IMR-90 (cell line): ENCODE measurements around the gene MBD3L5. TPM values are rescaled to one million over a fixed set of nuclear protein-coding genes. Genes with fewer than 3 reads are reported as not detected.
"Not testable (repeated sequence)": the region's sequence is repeated elsewhere in the genome, so short reads cannot be mapped to it uniquely, and the experiment has no call there.

Source experiments
- ATAC-seq: fragments of 200-7000 bp; cut with Tn5 transposase; 2 replicates; pipeline ENCODE4 v1.9.1; 2020; ENCODE audit warnings: low read depth, mild to moderate bottlenecking, moderate library complexity
- BruUV-seq: library from RNA; stranded (reverse); fragments of 400-500 nt; replicated peaks from 2 replicates; lab custom pipeline; 2021; lab: Mats Ljungman, UMichigan
- CTCF ChIA-PET: fragments of 300-600 bp; formaldehyde crosslinking; extraction: SDS; loops from one replicate; lab custom pipeline; 2021; ENCODE audit warnings: antibody characterized with exemption; lab: Yijun Ruan, JAX
- POLR2A ChIA-PET: fragments of 300-600 bp; sonication (Branson Sonifier 250); formaldehyde crosslinking; loops from one replicate; lab custom pipeline; 2022; ENCODE audit warnings: antibody characterized with exemption; ENCODE audit not compliant: unreplicated experiment; lab: Charles Lee
- DNase-seq: peaks from one replicate; pipeline ENCODE4 v3.0.0; 2013
- H2AFZ ChIP-seq: replicated peaks from 2 replicates; pipeline ENCODE3; 2013; ENCODE audit warnings: low read length, mild to moderate bottlenecking; ENCODE audit not compliant: poor library complexity
- H2AK5ac ChIP-seq: 2 replicates; pipeline ENCODE4 v1.6.1; 2013; ENCODE audit warnings: low read depth, low read length, inconsistent platforms
- H2AK9ac ChIP-seq: replicated peaks from 2 replicates; pipeline ENCODE3; 2013; ENCODE audit warnings: mild to moderate bottlenecking, low read depth, low read length, moderate library complexity; ENCODE audit not compliant: poor library complexity
- H2BK120ac ChIP-seq: 2 replicates; pipeline ENCODE4 v1.6.1; 2013; ENCODE audit warnings: low read depth, low read length, inconsistent platforms
- H2BK15ac ChIP-seq: 3 replicates; pipeline ENCODE4 v1.6.1; 2013; ENCODE audit warnings: low read depth, low read length, inconsistent platforms
- H2BK20ac ChIP-seq: 2 replicates; pipeline ENCODE4 v1.6.1; 2013; ENCODE audit warnings: low read depth, mild to moderate bottlenecking, inconsistent platforms, low read length, moderate library complexity
- H2BK5ac ChIP-seq: 2 replicates; pipeline ENCODE4 v1.6.1; 2013; ENCODE audit warnings: mild to moderate bottlenecking, low read depth, low read length, inconsistent platforms; ENCODE audit not compliant: poor library complexity, severe bottlenecking
- H3K14ac ChIP-seq: replicated peaks from 2 replicates; pipeline ENCODE4 v1.6.1; 2013; ENCODE audit warnings: low read depth, low read length, inconsistent platforms
- H3K18ac ChIP-seq: 2 replicates; pipeline ENCODE4 v1.6.1; 2013; ENCODE audit warnings: low read depth, low read length, control low read depth
- H3K23ac ChIP-seq: 2 replicates; pipeline ENCODE4 v1.6.1; 2013; ENCODE audit warnings: low read depth, low read length, inconsistent platforms
- H3K27ac ChIP-seq: 2 replicates; pipeline ENCODE4 v1.5.1; 2013; ENCODE audit warnings: mild to moderate bottlenecking, control low read depth, low read length; ENCODE audit not compliant: insufficient read depth
- H3K27me3 ChIP-seq: 2 replicates; pipeline ENCODE4 v1.6.1; 2013; ENCODE audit warnings: low read length; ENCODE audit not compliant: control insufficient read depth, insufficient read depth
- H3K36me3 ChIP-seq: 2 replicates; pipeline ENCODE4 v1.6.1; 2013; ENCODE audit warnings: low read length, mixed read lengths; ENCODE audit not compliant: control insufficient read depth, insufficient read depth
- H3K4ac ChIP-seq: 2 replicates; pipeline ENCODE4 v1.6.1; 2013; ENCODE audit warnings: low read depth, low read length, inconsistent platforms
- H3K4me1 ChIP-seq: 2 replicates; pipeline ENCODE4 v1.6.1; 2013; ENCODE audit warnings: low read length, mixed read lengths; ENCODE audit not compliant: control insufficient read depth, insufficient read depth
- H3K4me2 ChIP-seq: 2 replicates; pipeline ENCODE4 v1.6.1; 2013; ENCODE audit warnings: low read depth, mild to moderate bottlenecking, control low read depth, low read length, moderate library complexity
- H3K4me3 ChIP-seq: 2 replicates; pipeline ENCODE4 v1.5.1; 2013; ENCODE audit warnings: low read depth, mild to moderate bottlenecking, control low read depth, low read length, moderate library complexity; ENCODE audit not compliant: insufficient read depth
- H3K56ac ChIP-seq: 2 replicates; pipeline ENCODE4 v1.6.1; 2013; ENCODE audit warnings: low read length, inconsistent platforms; ENCODE audit not compliant: insufficient read depth; ENCODE audit errors: extremely low read depth
- H3K79me1 ChIP-seq, 2 experiments: 2 replicates each; pipeline ENCODE4 v1.6.1; 2013; ENCODE audit warnings: low read length in 2 of 2, inconsistent platforms in 1 of 2, low read depth in 1 of 2
- H3K9ac ChIP-seq: 2 replicates; pipeline ENCODE4 v1.6.1; 2013; ENCODE audit warnings: low read depth, low read length, control low read depth
- H3K9me1 ChIP-seq: 2 replicates; pipeline ENCODE4 v1.6.1; 2013; ENCODE audit warnings: low read length, inconsistent platforms; ENCODE audit not compliant: insufficient read depth
- H3K9me3 ChIP-seq: 2 replicates; pipeline ENCODE4 v1.6.1; 2013; ENCODE audit warnings: low read length; ENCODE audit not compliant: control insufficient read depth, insufficient read depth
- H4K20me1 ChIP-seq: 2 replicates; pipeline ENCODE4 v1.6.1; 2013; ENCODE audit warnings: low read length, inconsistent platforms; ENCODE audit not compliant: insufficient read depth
- H4K5ac ChIP-seq: 2 replicates; pipeline ENCODE4 v1.6.1; 2013; ENCODE audit warnings: mild to moderate bottlenecking, low read depth, low read length, control low read depth
- H4K8ac ChIP-seq, 2 experiments: 2 replicates each; pipeline ENCODE4 v1.6.1; 2013; ENCODE audit warnings: low read depth in 2 of 2, low read length in 2 of 2, control low read depth in 1 of 2, inconsistent platforms in 1 of 2
- H4K91ac ChIP-seq: 2 replicates; pipeline ENCODE4 v1.6.1; 2013; ENCODE audit warnings: low read depth, low read length, inconsistent platforms; ENCODE audit not compliant: insufficient read depth
- WGBS, 2 experiments: methylation state at CpG; one replicate each; pipeline versions ENCODE4 v1.1.5 to v1.1.7; 2013; ENCODE audit warnings: missing lambda C conversion rate in 2 of 2; ENCODE audit not compliant: insufficient read length in 1 of 2; ENCODE audit errors: extremely low coverage in 2 of 2; 5-methylcytosine and 5-hydroxymethylcytosine counted together
- dilution Hi-C: fragments of 300-500 bp; cut with HindIII; formaldehyde crosslinking; loops from one replicate; pipeline ENCODE4 v1.14.3; 2018; ENCODE audit warnings: low sequenced_read_pairs; ENCODE audit not compliant: unreplicated experiment
- in situ Hi-C: fragments of 300-500 bp; cut with MboI; formaldehyde crosslinking; loops from 3 replicates; pipeline ENCODE4 v1.14.3; 2019; ENCODE audit warnings: low sequenced_read_pairs, inconsistent platforms, mixed read lengths
- intact Hi-C: fragments of 100-400 bp; cut with micrococcal nuclease; formaldehyde crosslinking; loops from 2 replicates; pipeline ENCODE4 v1.10.0; 2022
- polyA plus RNA-seq, 3 experiments: library from polyadenylated mRNA; depleted of rRNA; stranded (reverse); fragments of >200 nt; gene quantifications; 2 replicates each; pipeline ENCODE4 v1.2.3, GENCODE V29; 2012; ENCODE audit warnings: low replicate concordance in 1 of 3
- total RNA-seq: library from RNA; depleted of rRNA; stranded (reverse); fragments of >200 nt; gene quantifications from 2 replicates; pipeline ENCODE4 v1.2.3, GENCODE V29; 2012

MBD3L5 gene
- total and polyA plus RNA-seq, 2 of the 4 experiments (the other 2 are of a cell fraction), result not detected

DNA sequence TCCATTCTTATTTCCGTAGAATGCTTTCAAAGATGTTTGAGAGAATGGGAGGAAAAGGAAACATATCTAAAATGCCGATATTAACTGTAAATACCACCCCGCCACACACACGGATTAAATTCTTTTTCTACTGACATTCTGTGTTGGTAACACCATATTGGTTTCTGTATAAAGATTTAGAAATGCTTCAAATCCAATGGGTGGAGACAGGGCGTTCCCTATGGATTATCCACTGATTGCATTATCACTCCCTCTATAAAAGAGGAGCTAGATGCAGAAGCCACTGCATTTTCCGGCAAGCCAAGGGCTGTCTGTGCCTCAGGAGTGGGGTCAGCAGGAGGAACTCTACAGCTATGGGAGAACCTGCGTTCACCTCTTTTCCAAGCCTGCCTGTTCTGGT, 18.6 kb downstream of the MBD3L5 start, which contains the start of gene MBD3L2:
MBD3L2 (plus strand) TSS at position 301 of the 400 bp plus-strand sequence; CDS start at position 354, 53 bp downstream.
- H3K14ac ChIP-seq, DNase-seq, H2AFZ ChIP-seq, H4K8ac ChIP-seq, intact Hi-C loops, H3K4me1 ChIP-seq, H3K4ac ChIP-seq, H2AK5ac ChIP-seq, BruUV-seq, H3K36me3 ChIP-seq, H2BK15ac ChIP-seq, H2AK9ac ChIP-seq, dilution Hi-C loops, H3K4me3 ChIP-seq, H2BK5ac ChIP-seq, H3K23ac ChIP-seq, H2BK120ac ChIP-seq, H3K18ac ChIP-seq, POLR2A ChIA-PET, H3K56ac ChIP-seq, H2BK20ac ChIP-seq, H3K79me1 ChIP-seq, H3K4me2 ChIP-seq, H3K9ac ChIP-seq, H4K20me1 ChIP-seq, in situ Hi-C loops, H4K91ac ChIP-seq, H3K9me3 ChIP-seq, H3K27me3 ChIP-seq, H4K5ac ChIP-seq, H3K9me1 ChIP-seq, ATAC-seq, CTCF ChIA-PET, H3K27ac ChIP-seq: not testable (repeated sequence)
- whole genome bisulfite sequencing, 2 experiments, result no CpG with 5 or more reads among the region's 7 CpGs

DNA sequence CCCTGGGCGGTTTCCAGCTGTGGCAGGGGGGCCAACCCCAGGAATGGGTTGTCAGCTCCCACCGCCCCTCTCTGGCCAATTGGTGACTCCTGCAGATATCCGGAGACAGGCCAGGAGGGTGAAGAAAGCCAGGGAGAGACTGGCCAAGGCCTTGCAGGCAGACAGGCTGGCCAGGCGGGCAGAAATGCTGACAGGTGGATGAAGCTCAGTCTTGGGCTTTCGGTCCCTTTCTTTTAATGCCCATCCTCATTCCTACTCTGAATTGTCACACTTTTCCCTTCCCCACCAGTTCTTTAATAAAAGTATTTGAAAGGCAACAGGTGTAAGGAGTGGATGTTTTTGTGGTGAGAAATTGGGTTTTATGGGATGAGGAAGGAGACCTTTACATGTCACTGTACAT, 21.0 kb downstream of the MBD3L5 start:
- ATAC-seq, H4K91ac ChIP-seq, H3K9me3 ChIP-seq, H3K79me1 ChIP-seq, H3K4me1 ChIP-seq, H3K9ac ChIP-seq, H2BK5ac ChIP-seq, H4K8ac ChIP-seq, H3K27ac ChIP-seq, H2BK15ac ChIP-seq, H3K18ac ChIP-seq, H3K14ac ChIP-seq, in situ Hi-C loops, H2AK5ac ChIP-seq, H2BK120ac ChIP-seq, H3K27me3 ChIP-seq, H2BK20ac ChIP-seq, H3K36me3 ChIP-seq, H4K20me1 ChIP-seq, BruUV-seq, H2AFZ ChIP-seq, H3K4ac ChIP-seq, POLR2A ChIA-PET, H3K4me2 ChIP-seq, H2AK9ac ChIP-seq, H4K5ac ChIP-seq, H3K9me1 ChIP-seq, intact Hi-C loops, CTCF ChIA-PET, DNase-seq, H3K56ac ChIP-seq, H3K23ac ChIP-seq, H3K4me3 ChIP-seq, dilution Hi-C loops: not testable (repeated sequence)
- WGBS, 2 experiments, result no CpG with 5 or more reads among the region's 5 CpGs
